HG02840 (cell line): Measurements from ENCODE around the gene GPX2.

Source experiments
- ATAC-seq: cut with Tn5 transposase; IDR thresholded peaks from one replicate; pipeline ENCODE4 v1.9.1; 2021; ENCODE audit warnings: mild to moderate bottlenecking, moderate library complexity, moderate number of reproducible peaks; ENCODE audit not compliant: unreplicated experiment, low FRiP score

GPX2 gene

DNA sequence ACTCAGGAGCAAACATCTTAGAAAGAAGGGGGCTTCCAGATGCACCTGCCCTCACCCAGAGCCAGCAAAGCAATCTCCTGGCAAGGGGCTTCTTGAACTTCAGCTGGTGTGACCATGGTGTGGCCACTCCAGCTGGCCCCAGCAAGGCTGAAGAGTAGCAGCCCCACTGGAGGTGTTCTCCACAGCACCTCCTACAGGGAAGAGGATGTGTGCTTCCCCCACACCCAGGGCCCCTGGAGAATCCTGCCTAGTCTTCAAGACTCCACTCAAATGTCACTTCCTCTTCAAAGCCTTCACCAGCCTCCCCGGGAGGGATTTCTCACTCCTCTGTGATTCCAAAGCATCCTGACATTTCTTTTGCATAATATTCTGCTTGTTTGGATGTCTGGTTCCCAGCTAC is 21.1 kb upstream of the GPX2 start:
- no peak for ATAC-seq

DNA sequence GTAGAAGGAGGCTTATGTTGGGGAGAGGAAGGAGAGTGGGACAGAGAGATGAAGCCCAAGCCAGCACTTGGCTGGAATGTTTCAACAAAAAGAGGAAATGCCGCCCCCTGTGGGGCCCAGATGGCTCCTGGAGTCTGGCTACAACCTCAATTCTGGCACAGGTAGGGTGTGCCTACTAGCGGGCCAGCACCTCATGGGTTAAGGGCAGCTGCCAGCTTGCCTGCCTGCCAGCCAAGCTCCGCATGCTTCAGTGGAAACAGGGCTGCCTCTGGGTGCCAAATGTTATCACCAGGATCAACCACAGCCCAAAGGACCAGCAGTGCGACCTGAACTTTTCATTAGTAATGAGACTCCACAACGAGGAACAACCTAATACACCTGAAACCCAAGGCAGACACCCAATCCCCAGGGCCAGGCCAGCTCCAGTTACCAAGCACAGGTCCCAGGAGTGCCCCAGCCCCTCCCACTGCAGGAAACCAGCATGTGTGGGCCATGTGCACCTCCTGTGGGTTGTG is 18.3 kb upstream of the GPX2 start:
- ATAC-seq = no peak

DNA sequence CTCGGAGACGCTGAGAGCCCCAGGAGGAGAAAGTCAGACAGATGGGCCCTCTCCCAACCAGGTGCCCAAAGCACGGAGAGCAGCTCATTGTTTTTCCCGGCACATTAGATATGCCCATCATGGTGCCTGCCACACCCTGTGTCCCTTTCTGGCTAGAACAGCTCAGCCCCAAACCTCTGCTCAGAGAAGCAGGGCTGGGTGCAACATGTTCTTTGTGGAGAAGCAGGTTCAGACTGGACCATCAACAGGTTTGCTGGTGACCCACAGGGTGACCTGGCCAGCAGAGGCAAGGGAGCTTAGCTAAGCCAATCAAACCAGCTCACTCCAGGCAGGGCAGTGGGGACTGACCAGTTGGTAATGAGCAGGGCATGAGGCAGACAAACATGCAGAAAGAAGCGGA is 16.2 kb upstream of the GPX2 start:
- no peak for ATAC-seq

DNA sequence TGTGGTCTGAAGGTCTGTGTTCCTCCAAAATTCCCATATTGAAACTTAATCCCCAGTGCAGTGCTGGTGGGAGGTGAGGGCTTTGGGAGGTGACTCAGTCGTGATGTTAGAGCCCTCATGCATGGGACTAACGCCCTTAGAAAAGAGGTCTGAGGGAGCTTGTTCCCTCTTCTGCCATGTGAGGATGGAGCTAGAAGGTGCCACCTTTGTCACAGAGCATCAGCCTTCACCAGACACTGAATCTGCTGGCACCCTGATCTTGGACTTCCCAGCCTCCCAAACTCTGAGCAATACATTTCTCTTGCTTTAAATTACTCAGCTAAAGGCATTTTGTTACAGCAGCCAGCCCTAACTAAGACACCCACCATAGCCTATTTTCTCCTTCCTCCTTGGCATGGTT is 15.7 kb upstream of the GPX2 start:
- ATAC-seq = no peak

DNA sequence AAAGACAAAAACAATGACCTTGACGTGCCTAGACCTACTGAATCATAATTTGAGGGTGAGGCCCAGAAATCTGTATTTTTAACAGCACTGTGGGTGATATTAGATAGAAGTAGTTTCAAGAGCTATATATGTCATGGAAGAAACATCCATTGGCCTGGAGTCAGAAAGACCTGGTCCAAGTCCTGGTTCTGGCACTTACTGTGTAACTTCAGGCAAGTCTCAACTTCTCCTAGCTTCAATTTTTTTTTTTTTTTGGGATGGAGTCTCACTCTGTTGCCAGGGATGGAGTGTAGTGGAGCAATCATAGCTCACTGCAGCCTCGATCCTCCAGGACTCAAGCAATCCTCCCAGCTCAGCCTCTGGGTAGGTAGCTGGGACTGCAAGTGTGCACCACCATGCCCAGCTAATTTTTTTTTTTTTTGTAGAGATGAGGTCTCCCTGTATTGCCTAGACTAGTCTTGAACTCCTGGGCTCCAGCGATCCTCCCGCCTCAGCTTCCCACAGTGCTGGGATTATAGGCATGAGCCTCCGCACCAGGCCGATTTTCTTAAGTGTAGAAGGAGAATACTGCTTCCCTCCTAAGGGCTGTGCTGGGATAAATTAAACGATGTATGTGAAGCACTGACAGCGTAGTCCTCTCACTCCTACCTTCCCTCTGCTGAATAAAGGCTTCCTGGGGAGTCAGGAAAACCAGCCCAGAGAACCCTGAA is 14.3 kb upstream of the GPX2 start:
- ATAC-seq = no peak

DNA sequence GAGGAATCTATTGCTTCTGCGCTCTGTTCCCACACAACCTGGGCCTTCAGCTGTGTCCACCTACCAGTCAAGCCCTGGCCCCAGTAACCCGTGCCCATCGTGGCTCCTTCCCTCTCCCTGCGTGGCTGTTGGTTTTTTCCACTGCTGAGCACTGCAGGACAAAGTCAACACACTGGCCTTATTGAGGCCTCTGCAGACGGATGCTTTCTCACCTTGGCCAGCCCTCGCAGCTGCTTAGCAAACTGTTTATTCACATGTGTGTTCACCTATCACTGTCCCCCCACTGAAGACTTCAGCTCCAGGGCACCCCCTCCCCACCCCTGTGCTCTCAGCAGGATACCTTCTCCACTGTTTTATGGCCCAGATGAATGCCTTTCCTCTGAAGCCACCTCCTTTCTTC is 12.8 kb upstream of the GPX2 start:
- ATAC-seq = no peak

DNA sequence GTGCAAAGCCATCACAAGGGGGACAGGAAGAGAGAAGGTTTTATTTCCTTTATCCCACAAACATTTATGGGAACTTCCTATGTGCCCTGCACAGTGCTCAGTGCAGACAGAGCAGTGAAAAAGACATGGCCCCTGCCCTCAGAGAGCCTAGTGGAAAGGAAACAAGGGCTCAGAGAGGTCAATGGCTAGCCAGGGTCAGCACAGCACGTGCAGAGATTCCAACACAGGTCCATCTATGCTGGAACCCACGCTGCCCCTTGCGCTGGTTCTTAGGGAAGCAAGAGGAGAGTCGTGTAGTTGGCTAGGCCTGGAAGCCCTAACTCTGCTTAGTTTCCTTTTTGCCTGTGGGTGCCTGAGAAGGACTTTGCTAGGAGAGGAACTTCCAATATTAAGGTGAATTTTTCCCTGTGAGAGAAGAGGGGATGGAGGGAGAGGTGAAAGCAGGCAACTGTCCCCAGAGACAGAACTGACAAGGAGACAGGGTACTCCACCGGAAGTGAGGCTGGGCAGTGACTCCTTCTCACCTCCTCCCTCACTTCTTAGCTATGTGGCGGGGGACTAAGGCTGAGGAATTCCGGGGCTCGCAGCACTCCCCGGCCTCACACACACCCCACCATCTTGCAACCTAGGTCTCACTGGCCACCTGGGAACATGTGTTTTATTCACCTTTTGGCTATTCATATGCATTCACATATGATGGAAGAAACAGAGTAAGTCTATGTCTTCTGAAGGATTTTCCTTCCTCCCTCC is 12.1 kb upstream of the GPX2 start:
- no peak for ATAC-seq

DNA sequence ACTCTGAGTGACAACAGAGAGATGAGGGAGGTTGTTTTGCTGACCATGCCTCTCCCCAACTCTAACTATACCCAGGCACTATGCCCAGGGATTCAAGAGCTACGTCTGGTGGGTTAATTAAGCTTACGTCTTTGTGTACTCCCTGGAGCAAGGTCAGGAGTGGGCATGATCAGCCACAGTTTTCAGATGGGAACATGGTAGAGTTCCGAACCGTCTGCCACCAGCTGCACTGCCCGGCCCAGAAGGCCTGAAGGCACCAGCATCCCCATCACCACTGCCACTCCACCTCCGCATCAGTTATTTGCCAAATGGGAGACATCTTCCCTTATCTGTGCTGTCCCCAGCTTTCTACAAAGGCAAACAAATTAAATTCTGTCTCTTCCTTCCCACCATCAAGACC is 11.1 kb upstream of the GPX2 start:
- ATAC-seq = no peak

DNA sequence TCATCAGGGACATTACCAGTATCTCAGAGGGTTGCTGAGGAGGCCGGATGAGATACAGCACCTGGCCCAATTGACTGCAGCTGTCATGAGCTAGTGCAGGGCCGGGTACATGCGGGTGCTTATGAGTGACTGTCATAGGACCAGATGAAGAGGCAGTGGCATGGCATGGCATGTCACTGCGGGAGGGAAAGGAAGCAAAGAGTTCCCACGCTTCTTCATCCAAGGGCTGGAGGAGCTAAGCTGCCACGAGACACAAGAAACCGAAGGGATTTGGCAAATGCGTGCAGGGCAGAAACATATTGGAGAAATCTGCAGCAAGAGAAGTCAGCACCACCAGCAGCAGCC is 10.7 kb upstream of the GPX2 start:
- no peak for ATAC-seq

DNA sequence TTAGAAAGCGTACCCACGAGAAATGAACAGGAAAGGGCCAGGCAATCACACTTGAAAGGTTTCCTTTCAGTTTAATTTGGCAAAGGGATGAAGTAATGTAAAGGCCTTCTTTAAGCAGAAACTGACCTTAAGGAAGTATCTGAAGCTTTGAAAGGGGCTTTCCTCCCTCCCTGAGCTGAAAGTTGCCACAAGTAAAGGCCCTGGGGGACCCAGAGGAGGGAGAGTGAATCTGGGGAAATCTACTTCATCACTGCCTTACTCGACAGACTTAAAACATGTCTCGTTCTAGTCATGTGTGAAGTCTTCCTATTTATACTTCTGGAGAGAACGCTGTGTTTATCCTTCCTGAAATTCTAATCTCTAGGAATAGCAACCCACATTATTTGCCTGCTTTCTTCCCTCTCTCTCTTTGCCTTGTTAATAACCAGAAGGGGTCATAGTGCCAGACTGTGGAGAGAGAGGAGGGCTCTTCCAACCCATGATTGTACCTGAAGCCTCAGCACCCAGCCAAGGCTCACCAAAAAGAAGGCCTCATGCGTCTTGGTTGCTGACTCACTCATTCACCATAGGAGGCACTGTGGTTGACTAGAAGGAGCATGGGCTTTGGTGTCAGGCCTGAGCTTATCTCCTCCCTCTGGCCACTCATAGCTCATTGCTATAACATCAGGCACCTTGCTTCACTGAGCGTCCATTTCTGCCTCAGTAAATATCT is 10.2 kb upstream of the GPX2 start:
- ATAC-seq = no peak

DNA sequence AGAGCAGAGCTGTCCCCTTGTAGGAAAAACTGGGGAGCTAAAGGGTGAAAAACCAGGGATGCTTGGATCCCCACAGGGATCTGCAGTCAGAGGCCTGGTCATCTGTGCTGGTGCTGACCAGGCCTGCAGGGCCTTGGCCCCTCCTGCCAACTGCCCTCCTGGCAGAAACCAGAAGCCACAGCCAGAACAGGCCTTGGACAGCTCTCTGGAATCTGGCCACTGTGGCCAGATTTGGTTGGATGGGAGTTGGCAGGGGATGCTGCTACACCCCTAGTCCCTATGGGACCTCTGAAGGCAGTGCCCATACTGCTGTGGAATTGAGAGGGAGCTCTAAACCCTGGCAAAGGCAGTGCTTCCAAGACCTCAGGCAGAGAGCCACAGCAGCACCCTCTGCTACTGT is 9.2 kb upstream of the GPX2 start:
- no peak for ATAC-seq

DNA sequence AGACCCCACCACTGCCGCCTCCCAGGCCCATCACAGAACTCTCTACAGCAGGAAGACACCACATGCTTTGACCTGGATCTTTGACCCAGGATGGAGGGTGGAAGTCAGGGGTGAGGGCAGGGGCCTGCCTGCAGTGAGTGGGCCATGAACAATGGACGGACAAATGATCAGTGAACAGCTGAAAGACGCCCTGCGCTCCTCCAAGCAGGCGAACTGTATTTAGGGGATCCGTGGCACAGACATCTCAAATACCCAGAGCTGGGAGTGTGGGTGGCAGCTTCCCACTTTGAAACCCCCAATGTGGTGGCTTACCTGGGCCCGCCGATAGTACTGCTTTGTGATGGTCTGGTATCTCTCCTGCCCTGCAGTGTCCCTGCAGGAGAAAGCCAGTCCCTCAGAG is 8.7 kb upstream of the GPX2 start:
- ATAC-seq = no peak

DNA sequence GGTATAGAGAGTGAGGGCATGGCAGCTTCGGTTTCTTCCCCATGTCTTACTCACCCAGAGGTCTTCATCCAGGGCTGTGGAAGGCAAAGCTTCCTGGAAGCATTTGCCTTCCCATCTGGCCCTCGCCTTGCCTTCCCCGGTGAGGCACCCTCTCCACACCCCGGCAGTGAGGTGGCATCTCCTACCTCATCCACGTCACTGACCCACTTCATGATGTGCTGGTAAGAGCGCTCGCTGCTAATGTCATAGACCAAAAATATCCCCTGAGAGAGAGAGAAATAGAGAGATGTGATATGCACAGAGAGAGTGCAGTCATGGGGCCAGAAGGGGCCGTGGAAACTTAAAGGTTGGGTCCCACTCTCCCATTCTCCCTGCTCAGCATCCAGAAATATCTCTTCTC is 8.3 kb upstream of the GPX2 start:
- no peak for ATAC-seq

DNA sequence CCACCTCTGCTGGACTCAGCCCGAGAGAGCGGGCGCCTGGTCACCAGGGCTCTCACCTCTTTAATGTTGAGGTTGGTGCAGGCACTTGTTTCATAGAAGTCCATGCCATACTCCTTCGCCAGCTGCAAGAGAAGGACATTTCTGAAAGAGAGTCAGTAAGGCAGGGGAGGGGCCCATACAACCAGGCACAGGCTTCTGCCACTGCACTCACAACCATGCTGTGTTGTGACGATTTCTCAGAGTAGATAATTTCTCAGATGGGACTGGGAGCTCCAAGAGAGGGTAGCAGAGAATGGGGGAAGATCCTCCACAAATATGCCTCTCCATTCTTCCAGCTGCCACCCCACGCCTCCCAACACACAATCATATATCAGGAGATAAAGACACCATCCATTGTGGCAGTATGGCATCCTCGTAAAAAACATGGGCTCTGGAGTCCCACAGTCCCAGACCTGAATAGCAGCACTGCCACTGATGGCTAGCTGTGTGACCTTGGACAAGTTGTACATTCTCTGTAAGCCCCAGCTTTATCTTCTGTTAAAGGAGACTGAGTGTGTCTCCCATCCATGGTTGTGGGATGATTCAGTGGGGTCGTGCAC is 6.2 kb upstream of the GPX2 start:
- no peak for ATAC-seq

DNA sequence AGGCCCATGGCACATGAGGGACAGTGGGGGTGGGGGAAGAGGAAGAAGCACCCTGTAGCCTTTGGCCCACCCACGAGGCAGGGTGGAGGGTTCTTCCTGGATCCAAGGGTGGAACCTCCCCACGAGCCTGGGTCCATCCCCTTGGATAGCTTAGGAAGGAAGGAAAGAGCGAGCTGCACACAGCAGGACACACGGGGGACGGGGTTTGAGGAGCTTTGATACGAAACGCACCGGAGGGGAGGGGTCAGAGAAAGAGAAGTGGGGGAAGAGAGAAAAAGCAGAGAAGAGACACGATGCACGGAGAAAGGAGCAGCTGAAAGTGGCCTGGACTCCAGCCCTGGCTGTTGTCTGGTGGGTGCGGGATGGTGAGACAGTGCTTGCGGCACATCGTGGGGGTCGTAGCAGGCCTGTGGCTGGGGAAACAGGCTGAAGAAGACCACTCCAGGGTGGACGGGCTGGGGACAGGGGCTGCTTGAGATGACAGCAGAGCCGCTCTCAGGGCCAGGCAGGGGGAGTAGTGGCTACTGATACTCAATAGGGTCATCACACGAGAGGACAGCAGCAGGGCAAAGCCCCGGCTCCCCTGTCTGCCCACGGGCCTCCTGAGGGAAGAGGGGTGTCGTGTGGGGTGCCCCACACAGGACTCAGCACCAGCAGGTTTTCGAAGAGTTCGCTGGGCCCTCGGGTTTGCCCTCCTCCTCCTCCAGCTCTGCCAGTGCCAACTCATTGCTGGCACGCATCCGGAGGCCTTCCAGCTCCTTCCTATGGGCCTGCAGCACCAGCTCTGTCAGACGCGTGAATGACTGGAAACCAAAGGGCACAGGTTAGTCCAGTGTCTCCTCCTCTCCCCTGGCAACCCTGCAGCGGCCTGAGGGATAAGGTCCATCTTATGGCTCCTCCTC is 5.4 kb upstream of the GPX2 start:
- ATAC-seq = no peak

DNA sequence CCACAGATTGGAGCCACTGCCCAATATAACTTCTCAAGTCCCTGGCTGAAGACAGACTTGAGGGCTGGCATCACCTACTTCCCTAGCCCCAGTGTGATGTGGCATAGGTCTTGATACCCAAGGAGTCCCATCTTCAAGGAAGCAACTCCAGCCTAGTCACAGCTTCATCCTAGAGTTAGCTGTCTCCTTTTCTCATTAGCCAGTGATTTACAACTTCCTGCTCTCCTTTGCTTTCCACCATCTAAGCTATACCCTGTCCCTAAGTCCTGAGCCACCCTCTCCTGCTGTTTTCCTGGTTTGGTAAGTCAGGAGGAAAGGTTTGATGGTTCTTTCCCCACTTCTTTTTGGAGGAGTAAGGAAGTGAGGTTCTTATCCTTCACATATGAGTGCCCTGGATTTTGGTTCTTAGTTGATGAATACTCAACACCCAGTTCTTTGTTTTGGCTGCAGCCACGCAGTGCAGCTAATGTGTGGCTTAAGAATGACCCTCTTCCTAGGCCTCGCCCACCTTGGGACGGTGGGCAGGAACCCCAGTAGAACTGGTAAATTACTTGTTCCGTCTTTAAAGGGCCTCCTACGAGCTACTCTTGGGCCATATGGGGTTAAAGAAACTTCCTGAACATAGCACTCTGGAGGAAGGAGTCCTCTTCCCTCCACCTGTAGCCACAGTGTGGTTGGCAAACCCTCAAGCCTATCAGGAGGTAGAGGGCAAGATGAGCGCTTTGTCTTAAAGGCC is 3.9 kb upstream of the GPX2 start:
- no peak for ATAC-seq

DNA sequence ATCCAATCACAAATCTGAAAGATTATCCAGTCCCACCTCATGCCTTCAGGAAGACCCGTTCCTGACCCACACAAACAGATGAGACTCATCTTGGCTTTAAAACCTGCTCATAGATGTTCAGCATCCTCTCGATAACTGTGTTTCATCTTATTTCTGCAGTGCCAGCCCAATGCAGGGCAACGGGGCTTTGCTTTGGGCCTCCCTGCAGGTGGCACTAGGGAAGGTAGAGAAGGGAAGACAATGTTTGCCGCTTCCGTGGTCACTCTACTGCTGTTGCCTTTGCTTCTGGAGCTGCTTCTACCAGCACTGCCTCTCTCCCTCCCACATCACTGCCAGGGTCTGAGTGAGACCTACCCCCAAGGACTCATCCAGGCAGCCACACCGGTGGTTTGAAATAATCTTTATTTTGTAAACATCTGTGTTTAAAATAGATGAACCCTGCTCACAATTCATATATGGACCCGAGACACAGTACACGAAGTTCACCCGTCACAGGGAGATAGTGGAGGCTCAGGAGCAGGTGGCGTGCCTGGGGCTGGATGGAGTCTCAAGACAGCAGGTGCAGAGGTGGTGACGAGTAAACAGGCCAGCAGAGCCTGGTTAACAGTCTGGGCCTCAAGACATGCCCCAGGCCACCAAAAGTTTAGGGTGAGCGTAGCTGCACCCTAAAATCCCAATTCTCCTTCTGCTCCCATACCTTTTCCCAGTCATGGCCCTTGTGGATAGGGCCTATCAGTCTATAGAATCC is 3.1 kb upstream of the GPX2 start:
- no peak for ATAC-seq

DNA sequence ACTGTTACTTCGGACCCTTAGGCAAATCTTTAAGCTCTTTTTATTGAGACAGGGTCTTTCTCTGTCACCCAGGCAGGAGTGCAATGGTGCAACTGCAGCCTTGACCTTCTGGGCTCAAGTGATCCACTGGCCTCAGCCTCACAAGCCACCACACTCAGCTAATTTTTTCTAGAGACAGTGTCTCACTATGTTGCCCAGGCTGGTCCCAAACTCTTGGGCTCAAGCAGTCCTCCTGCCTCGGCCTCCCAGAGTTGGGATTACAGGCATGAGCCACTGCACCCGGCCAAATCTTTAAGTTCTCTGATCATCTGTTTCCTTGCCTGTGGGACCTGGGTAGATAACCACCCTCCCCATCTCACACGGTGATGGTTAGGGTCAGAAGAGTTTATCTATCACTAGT is 2.3 kb upstream of the GPX2 start:
- ATAC-seq = no peak

DNA sequence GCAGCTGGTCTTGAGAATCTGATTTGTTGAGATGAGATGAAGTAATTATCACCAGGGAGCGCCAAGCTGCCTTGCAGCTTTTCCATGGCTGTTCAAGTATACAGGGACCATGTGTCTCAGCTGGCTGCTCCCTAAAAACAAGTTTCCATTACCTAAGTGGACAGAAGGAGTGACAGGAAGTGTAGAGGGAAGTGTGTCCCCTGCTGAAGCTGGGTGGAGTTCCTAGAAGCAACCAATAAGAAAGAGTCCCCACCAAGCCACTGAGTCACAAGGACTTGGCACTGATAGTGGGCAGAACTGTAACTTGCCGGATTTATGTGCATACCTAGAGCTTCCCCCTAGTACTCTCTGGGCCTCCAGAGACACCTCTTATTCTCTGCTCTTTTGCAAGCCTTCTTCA is 1.5 kb upstream of the GPX2 start:
- no peak for ATAC-seq
